HepG2 (cell line): ENCODE data around the gene ABL2. TPM values are rescaled to one million over a fixed set of nuclear protein-coding genes. Genes with fewer than 3 reads are reported as not detected.

Experiments
- AHDC1 ChIP-seq: sonication (generic); formaldehyde crosslinking; IDR thresholded peaks from 2 replicates; pipeline ENCODE4 v1.5.1; 2020; ENCODE audit warnings: mild to moderate bottlenecking, missing genetic modification reagents, borderline replicate concordance
- ASH2L ChIP-seq: fragments of 300-600, 200-600 bp; sonication (generic); IDR thresholded peaks from 2 replicates; pipeline ENCODE4 v1.7.0; 2017; ENCODE audit warnings: low read depth, mild to moderate bottlenecking, moderate library complexity, mixed read lengths, low read length; ENCODE audit not compliant: insufficient read length
- CC2D1A ChIP-seq: sonication (generic); formaldehyde crosslinking; IDR thresholded peaks from 2 replicates; pipeline ENCODE4 v1.8.1; 2023; ENCODE audit warnings: mild to moderate bottlenecking, missing genetic modification reagents
- CREB3 ChIP-seq: sonication (generic); formaldehyde crosslinking; IDR thresholded peaks from 2 replicates; pipeline ENCODE4 v1.5.0; 2020; ENCODE audit warnings: missing genetic modification reagents
- FOXA1 ChIP-seq, 2 experiments: fragments of 450-650 bp in 1 of 2; sonication (generic) in 1 of 2; formaldehyde crosslinking in 1 of 2; IDR thresholded peaks; 2 replicates each; pipeline versions ENCODE4 v1.4.0 to v1.6.1; 2016 to 2020; ENCODE audit warnings: missing genetic modification reagents in 1 of 2
- GRHL1 ChIP-seq: sonication (generic); formaldehyde crosslinking; conservative IDR thresholded peaks from 2 replicates; pipeline ENCODE4 v1.8.0; 2022; ENCODE audit warnings: missing genetic modification reagents
- GTF2F1 ChIP-seq: fragments of 150-350 bp; IDR thresholded peaks from 2 replicates; pipeline ENCODE4 v1.6.1; 2014; ENCODE audit warnings: low read length
- HCFC1 ChIP-seq: fragments of 150-350 bp; IDR thresholded peaks from 2 replicates; pipeline ENCODE4 v1.6.1; 2014; ENCODE audit warnings: low read depth, low read length
- NKX3-1 ChIP-seq: sonication (generic); formaldehyde crosslinking; IDR thresholded peaks from 2 replicates; pipeline ENCODE4 v1.5.0; 2020; ENCODE audit warnings: missing genetic modification reagents
- SAFB2 ChIP-seq: sonication (generic); formaldehyde crosslinking; IDR thresholded peaks from 2 replicates; pipeline ENCODE4 v1.5.1; 2020; ENCODE audit warnings: missing genetic modification reagents, low read depth, mild to moderate bottlenecking, borderline replicate concordance
- SMAD1 ChIP-seq: sonication (generic); formaldehyde crosslinking; IDR thresholded peaks from 2 replicates; pipeline ENCODE4 v1.4.0; 2020; ENCODE audit warnings: missing genetic modification reagents, low read depth, mild to moderate bottlenecking, borderline replicate concordance
- ZBTB38 ChIP-seq: sonication (generic); formaldehyde crosslinking; IDR thresholded peaks from 2 replicates; pipeline ENCODE4 v1.5.1; 2020; ENCODE audit warnings: mild to moderate bottlenecking, missing genetic modification reagents
- ZBTB7B ChIP-seq: sonication (generic); formaldehyde crosslinking; IDR thresholded peaks from 2 replicates; pipeline ENCODE4 v1.4.0; 2020; ENCODE audit warnings: missing genetic modification reagents
- ZKSCAN5 ChIP-seq: sonication (generic); formaldehyde crosslinking; IDR thresholded peaks from 2 replicates; pipeline ENCODE4 v1.5.1; 2020; ENCODE audit warnings: mild to moderate bottlenecking, missing genetic modification reagents
- ZMAT5 ChIP-seq: sonication (generic); formaldehyde crosslinking; IDR thresholded peaks from 2 replicates; pipeline ENCODE4 v1.5.0; 2020; ENCODE audit warnings: mild to moderate bottlenecking, low read depth, missing genetic modification reagents, borderline replicate concordance
- ZNF101 ChIP-seq: sonication (generic); formaldehyde crosslinking; IDR thresholded peaks from 2 replicates; pipeline ENCODE4 v1.4.0; 2020; ENCODE audit warnings: mild to moderate bottlenecking, low read depth, missing genetic modification reagents, borderline replicate concordance
- ZNF530 ChIP-seq: sonication (generic); formaldehyde crosslinking; IDR thresholded peaks from 2 replicates; pipeline ENCODE4 v1.5.0; 2020; ENCODE audit warnings: low read depth, mild to moderate bottlenecking, missing genetic modification reagents
- ZNF589 ChIP-seq: sonication (generic); formaldehyde crosslinking; conservative IDR thresholded peaks from 2 replicates; pipeline ENCODE4 v1.8.0; 2022; ENCODE audit warnings: mild to moderate bottlenecking, moderate library complexity, missing genetic modification reagents
- ZNF720 ChIP-seq: sonication (generic); formaldehyde crosslinking; IDR thresholded peaks from 2 replicates; pipeline ENCODE4 v1.4.0; 2020; ENCODE audit warnings: missing genetic modification reagents
- ZSCAN29 ChIP-seq: sonication (generic); formaldehyde crosslinking; conservative IDR thresholded peaks from 2 replicates; pipeline ENCODE4 v1.4.0; 2020; ENCODE audit warnings: mild to moderate bottlenecking, missing genetic modification reagents
- polyA plus RNA-seq, 8 experiments: library from polyadenylated mRNA; depleted of rRNA in 3 of 8; stranded (reverse) in 7 of 8; unstranded in 1 of 8; fragments of >200 nt; fragmentation: Illumina TruSeq in 4 of 8; extraction: Trizol in 4 of 8; gene quantifications; 2 replicates each; pipeline versions ENCODE4 v1.2.1 to v1.2.3, GENCODE V29; 2011 to 2016; ENCODE audit warnings: low read depth in 4 of 8, missing spikeins in 1 of 8, mixed read lengths in 1 of 8; ENCODE audit not compliant: insufficient read depth in 1 of 8
- total RNA-seq, 5 experiments: library from RNA; depleted of rRNA; stranded (reverse); fragments of >200 nt; fragmentation: Illumina TruSeq; extraction: Trizol; gene quantifications; 2 replicates each; pipeline ENCODE4 v1.2.3, GENCODE V29; 2016; ENCODE audit warnings: low read depth in 1 of 5

Gene ABL2
- total and polyA plus RNA-seq, 2 of the 13 experiments (the other 11 are each of a cell fraction or from before 2014, with no cell fraction given), result 5.8 to 6.0 TPM

- TF ChIP-seq SAFB2 (no peak; the same call in 1 of the 2 replicates), CC2D1A (CRISPR knock-in tag) (no peak), GTF2F1 (no peak), ZNF101 (CRISPR knock-in tag) (no peak), GRHL1 (CRISPR knock-in tag) (no peak), ZSCAN29 (no peak), FOXA1 (IDR thresholded peaks at IDR 0.05) (no peak), FOXA1 (CRISPR knock-in tag; IDR thresholded peaks at IDR 0.05) (peak; percentile 76), CREB3 (CRISPR knock-in tag) (no peak), ASH2L (peak; percentile 60), ZNF720 (CRISPR knock-in tag) (no peak), ZBTB38 (no peak), ZKSCAN5 (CRISPR knock-in tag) (no peak), ZBTB7B (CRISPR knock-in tag) (peak; percentile 71; the same call in 1 of the 2 replicates), NKX3-1 (CRISPR knock-in tag) (no peak), AHDC1 (CRISPR knock-in tag) (peak; percentile 97), ZNF530 (CRISPR knock-in tag) (no peak), ZNF589 (CRISPR knock-in tag) (no peak), HCFC1 (no peak), SMAD1 (CRISPR knock-in tag) (no peak), ZMAT5 (CRISPR knock-in tag) (no peak)
Observed at GRCh38 chr1:179104611-179105250, 124.7 kb downstream of the ABL2 start (continued).
